ENCODE measurements around the gene ZC2HC1B. TPM values are rescaled to one million over a fixed set of nuclear protein-coding genes. Genes with fewer than 3 reads are reported as not detected.

The ZC2HC1B gene
- polyA plus RNA-seq, 2 donors, result 0.08 to 0.14 TPM

GRCh38 chr6:143878272-143878760 is 14.0 kb downstream of the ZC2HC1B start:
- WGBS, 2 donors, result 92 to 100% methylated on average over 2 to 3 of the region's 3 CpGs

GRCh38 chr6:143880412-143880811 is 16.1 kb downstream of the ZC2HC1B start:
- H3K36me3 ChIP-seq (ENCODE audit: control insufficient read depth in 2 of 2, insufficient read depth in 2 of 2, low read length in 1 of 2), result no peaks in the 10 kb centered on the region
- H3K27me3 ChIP-seq (ENCODE audit: control insufficient read depth in 1 of 2, insufficient read depth in 2 of 2, low read length in 2 of 2), result no peaks in the 10 kb centered on the region
- WGBS, 2 donors, result 85 to 87% methylated on average over 2 of the region's 2 CpGs
- H3K4me1 ChIP-seq (ENCODE audit: control insufficient read depth in 2 of 2, insufficient read depth in 2 of 2, low read length in 1 of 2), result no peaks in the 10 kb centered on the region
- no peak overlapping the region for H3K27ac ChIP-seq (ENCODE audit: low read depth in 2 of 2, low read length in 1 of 2)
- H3K4me3 ChIP-seq (ENCODE audit: low read depth in 1 of 2, low read length in 2 of 2), result no peak overlapping the region
- peaks cover 0 to 3% of the 10 kb centered on the region in 2 donors for H3K9me3 ChIP-seq (ENCODE audit: control insufficient read depth in 2 of 2, insufficient read depth in 1 of 2, low read depth in 1 of 2, low read length in 1 of 2)

More at GRCh38 chr6:143878272-143878760, 14.0 kb downstream of the ZC2HC1B start:
- Histone ChIP-seq H3K4me3 (ENCODE audit: low read depth in 1 of 2, low read length in 2 of 2) (no peak overlapping the region), H3K4me1 (ENCODE audit: control insufficient read depth in 2 of 2, insufficient read depth in 2 of 2, low read length in 1 of 2) (no peaks in the 10 kb centered on the region), H3K36me3 (ENCODE audit: control insufficient read depth in 2 of 2, insufficient read depth in 2 of 2, low read length in 1 of 2) (no peaks in the 10 kb centered on the region), H3K27me3 (ENCODE audit: control insufficient read depth in 1 of 2, insufficient read depth in 2 of 2, low read length in 2 of 2) (no peaks in the 10 kb centered on the region), H3K27ac (ENCODE audit: low read depth in 2 of 2, low read length in 1 of 2) (no peak overlapping the region), H3K9me3 (ENCODE audit: control insufficient read depth in 2 of 2, insufficient read depth in 1 of 2, low read depth in 1 of 2, low read length in 1 of 2) (peaks cover 0 to 3% of the 10 kb centered on the region in 2 donors)

GRCh38 chr6:143882401-143882930 is 18.2 kb downstream of the ZC2HC1B start:
- Histone ChIP-seq H3K36me3 (ENCODE audit: control insufficient read depth in 2 of 2, insufficient read depth in 2 of 2, low read length in 1 of 2) (no peaks in the 10 kb centered on the region), H3K9me3 (ENCODE audit: control insufficient read depth in 2 of 2, insufficient read depth in 1 of 2, low read depth in 1 of 2, low read length in 1 of 2) (peaks cover 0 to 3% of the 10 kb centered on the region in 2 donors), H3K4me1 (ENCODE audit: control insufficient read depth in 2 of 2, insufficient read depth in 2 of 2, low read length in 1 of 2) (no peaks in the 10 kb centered on the region), H3K4me3 (ENCODE audit: low read depth in 1 of 2, low read length in 2 of 2) (no peak overlapping the region), H3K27me3 (ENCODE audit: control insufficient read depth in 1 of 2, insufficient read depth in 2 of 2, low read length in 2 of 2) (no peaks in the 10 kb centered on the region), H3K27ac (ENCODE audit: low read depth in 2 of 2, low read length in 1 of 2) (no peak overlapping the region)
- 65 to 74% methylated on average over 2 of the region's 2 CpGs for WGBS, 2 donors

- H3K4me1 ChIP-seq (ENCODE audit: control insufficient read depth in 2 of 2, insufficient read depth in 2 of 2, low read length in 1 of 2), result no peaks in the 10 kb centered on the region
- H3K27me3 ChIP-seq (ENCODE audit: control insufficient read depth in 1 of 2, insufficient read depth in 2 of 2, low read length in 2 of 2), result no peaks in the 10 kb centered on the region
- H3K4me3 ChIP-seq (ENCODE audit: low read depth in 1 of 2, low read length in 2 of 2), result no peak overlapping the region
- WGBS, 2 donors, result 72 to 80% methylated on average over 7 of the region's 7 CpGs
- H3K27ac ChIP-seq (ENCODE audit: low read depth in 2 of 2, low read length in 1 of 2), result no peak overlapping the region
- no peaks in the 10 kb centered on the region for H3K9me3 ChIP-seq (ENCODE audit: control insufficient read depth in 2 of 2, insufficient read depth in 1 of 2, low read depth in 1 of 2, low read length in 1 of 2)
- no peaks in the 10 kb centered on the region for H3K36me3 ChIP-seq (ENCODE audit: control insufficient read depth in 2 of 2, insufficient read depth in 2 of 2, low read length in 1 of 2)
These were observed 20.1 kb downstream of the ZC2HC1B start for GRCh38 chr6:143884216-143884900.

GRCh38 chr6:143885116-143885515 is 20.8 kb downstream of the ZC2HC1B start:
- no peak overlapping the region for H3K4me3 ChIP-seq (ENCODE audit: low read depth in 1 of 2, low read length in 2 of 2)
- no peaks in the 10 kb centered on the region for H3K9me3 ChIP-seq (ENCODE audit: control insufficient read depth in 2 of 2, insufficient read depth in 1 of 2, low read depth in 1 of 2, low read length in 1 of 2)
- no peaks in the 10 kb centered on the region for H3K27me3 ChIP-seq (ENCODE audit: control insufficient read depth in 1 of 2, insufficient read depth in 2 of 2, low read length in 2 of 2)
- no peak overlapping the region for H3K27ac ChIP-seq (ENCODE audit: low read depth in 2 of 2, low read length in 1 of 2)
- 96 to 97% methylated on average over 1 of the region's 1 CpG for WGBS, 2 donors
- H3K4me1 ChIP-seq (ENCODE audit: control insufficient read depth in 2 of 2, insufficient read depth in 2 of 2, low read length in 1 of 2), result no peaks in the 10 kb centered on the region
- H3K36me3 ChIP-seq (ENCODE audit: control insufficient read depth in 2 of 2, insufficient read depth in 2 of 2, low read length in 1 of 2), result no peaks in the 10 kb centered on the region

- no peak overlapping the region for H3K27ac ChIP-seq (ENCODE audit: low read depth in 2 of 2, low read length in 1 of 2)
- no peaks in the 10 kb centered on the region for H3K9me3 ChIP-seq (ENCODE audit: control insufficient read depth in 2 of 2, insufficient read depth in 1 of 2, low read depth in 1 of 2, low read length in 1 of 2)
- H3K4me3 ChIP-seq (ENCODE audit: low read depth in 1 of 2, low read length in 2 of 2), result no peak overlapping the region
- no peaks in the 10 kb centered on the region for H3K36me3 ChIP-seq (ENCODE audit: control insufficient read depth in 2 of 2, insufficient read depth in 2 of 2, low read length in 1 of 2)
- 76 to 86% methylated on average over 1 of the region's 1 CpG for WGBS, 2 donors
- H3K27me3 ChIP-seq (ENCODE audit: control insufficient read depth in 1 of 2, insufficient read depth in 2 of 2, low read length in 2 of 2), result no peaks in the 10 kb centered on the region
- H3K4me1 ChIP-seq (ENCODE audit: control insufficient read depth in 2 of 2, insufficient read depth in 2 of 2, low read length in 1 of 2), result no peaks in the 10 kb centered on the region
These were observed 30.4 kb downstream of the ZC2HC1B start for GRCh38 chr6:143894655-143895054.

GRCh38 chr6:143896126-143896860 is 32.0 kb downstream of the ZC2HC1B start:
- whole genome bisulfite sequencing, 2 donors, result 41 to 49% methylated on average over 3 of the region's 3 CpGs
- H3K27ac ChIP-seq (ENCODE audit: low read depth in 2 of 2, low read length in 1 of 2), result peak overlapping the region; percentile 81 to 85
- no peaks in the 10 kb centered on the region for H3K9me3 ChIP-seq (ENCODE audit: control insufficient read depth in 2 of 2, insufficient read depth in 1 of 2, low read depth in 1 of 2, low read length in 1 of 2)
- no peak overlapping the region for H3K4me3 ChIP-seq (ENCODE audit: low read depth in 1 of 2, low read length in 2 of 2)
- no peaks in the 10 kb centered on the region for H3K36me3 ChIP-seq (ENCODE audit: control insufficient read depth in 2 of 2, insufficient read depth in 2 of 2, low read length in 1 of 2)
- no peaks in the 10 kb centered on the region for H3K27me3 ChIP-seq (ENCODE audit: control insufficient read depth in 1 of 2, insufficient read depth in 2 of 2, low read length in 2 of 2)
- H3K4me1 ChIP-seq (ENCODE audit: control insufficient read depth in 2 of 2, insufficient read depth in 2 of 2, low read length in 1 of 2), result no peaks in the 10 kb centered on the region

- Histone ChIP-seq H3K4me3 (ENCODE audit: low read depth in 1 of 2, low read length in 2 of 2) (no peak overlapping the region), H3K9me3 (ENCODE audit: control insufficient read depth in 2 of 2, insufficient read depth in 1 of 2, low read depth in 1 of 2, low read length in 1 of 2) (no peaks in the 10 kb centered on the region), H3K27ac (ENCODE audit: low read depth in 2 of 2, low read length in 1 of 2) (no peak overlapping the region), H3K4me1 (ENCODE audit: control insufficient read depth in 2 of 2, insufficient read depth in 2 of 2, low read length in 1 of 2) (no peaks in the 10 kb centered on the region), H3K27me3 (ENCODE audit: control insufficient read depth in 1 of 2, insufficient read depth in 2 of 2, low read length in 2 of 2) (no peaks in the 10 kb centered on the region), H3K36me3 (ENCODE audit: control insufficient read depth in 2 of 2, insufficient read depth in 2 of 2, low read length in 1 of 2) (no peaks in the 10 kb centered on the region)
- 82 to 85% methylated on average over 2 of the region's 2 CpGs for WGBS, 2 donors
These were observed 36.1 kb downstream of the ZC2HC1B start for GRCh38 chr6:143900358-143900757.

- Histone ChIP-seq H3K27me3 (ENCODE audit: control insufficient read depth in 1 of 2, insufficient read depth in 2 of 2, low read length in 2 of 2) (no peaks in the 10 kb centered on the region), H3K9me3 (ENCODE audit: control insufficient read depth in 2 of 2, insufficient read depth in 1 of 2, low read depth in 1 of 2, low read length in 1 of 2) (no peaks in the 10 kb centered on the region), H3K4me3 (ENCODE audit: low read depth in 1 of 2, low read length in 2 of 2) (no peak overlapping the region), H3K4me1 (ENCODE audit: control insufficient read depth in 2 of 2, insufficient read depth in 2 of 2, low read length in 1 of 2) (no peaks in the 10 kb centered on the region), H3K27ac (ENCODE audit: low read depth in 2 of 2, low read length in 1 of 2) (no peak overlapping the region), H3K36me3 (ENCODE audit: control insufficient read depth in 2 of 2, insufficient read depth in 2 of 2, low read length in 1 of 2) (no peaks in the 10 kb centered on the region)
- 37 to 44% methylated on average over 6 of the region's 6 CpGs for WGBS, 2 donors
These were observed 37.8 kb downstream of the ZC2HC1B start for GRCh38 chr6:143901885-143902750.
